Brain pericyte (primary cell): ENCODE results near the gene ZFAND2A.
"Not testable (repeated sequence)": the region's sequence is repeated elsewhere in the genome, so short reads cannot be mapped to it uniquely, and the experiment has no call there.

Experiments used
- DNase-seq: peaks from one replicate; pipeline ENCODE4 v3.0.0-alpha.2; 2012; ENCODE audit warnings: low read depth, low spot score

The ZFAND2A gene

DNA sequence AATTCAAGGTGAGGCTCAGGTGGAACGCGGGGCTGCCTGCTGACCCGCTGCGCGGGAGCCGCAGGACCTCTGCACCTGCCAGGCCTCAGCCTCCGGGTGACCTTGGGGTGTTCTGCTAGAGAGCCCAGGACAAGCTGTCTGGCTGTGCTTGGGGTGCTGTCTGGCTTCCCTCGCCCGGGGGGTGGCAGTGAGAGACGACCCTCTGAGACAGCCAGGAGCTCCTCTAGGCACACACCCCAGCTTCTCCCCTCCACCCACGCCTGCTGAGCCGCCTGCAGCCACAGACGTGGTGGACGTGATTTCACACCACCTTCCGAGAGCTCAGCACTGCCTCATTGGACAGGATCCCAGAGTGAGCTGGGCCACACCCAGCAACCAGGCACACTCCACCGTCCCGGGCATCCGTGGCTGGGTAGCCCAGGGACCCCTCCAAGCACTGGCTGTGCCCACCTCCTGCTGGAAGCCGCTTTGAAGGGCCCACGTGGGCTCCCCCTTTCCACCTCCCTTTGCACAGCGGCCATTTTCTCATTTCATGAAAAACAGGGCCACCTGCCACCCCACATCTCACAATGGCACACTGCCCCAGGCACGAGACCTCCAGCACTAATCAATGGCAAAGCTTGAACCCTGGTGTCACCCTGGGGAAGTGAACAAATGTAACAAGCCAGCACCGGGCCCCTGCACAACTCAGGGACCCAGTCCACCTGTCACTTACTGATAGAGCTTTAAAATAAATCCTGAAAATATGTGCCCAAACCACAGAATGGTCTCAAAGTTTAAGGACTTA lies 35.0 kb downstream of the ZFAND2A start:
- no peak for DNase-seq

DNA sequence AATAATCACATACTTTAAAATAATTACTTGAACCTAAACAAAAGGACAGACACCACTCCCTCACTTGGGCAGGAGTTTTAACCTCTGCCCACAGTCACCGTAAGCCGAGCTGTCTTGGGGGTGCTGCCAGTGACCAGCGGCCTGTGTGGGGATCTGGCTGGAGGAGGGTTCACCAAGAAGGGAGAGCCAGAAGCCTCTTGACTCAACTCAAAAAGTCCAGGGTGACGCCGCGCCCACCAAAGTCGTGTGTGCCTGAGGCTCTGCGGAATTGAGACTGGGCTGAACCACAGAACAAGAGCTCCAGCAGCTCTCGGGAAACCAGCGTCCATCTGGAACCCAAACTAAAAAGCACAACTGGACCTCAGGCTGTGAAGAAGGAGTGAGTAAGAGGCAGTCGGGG lies 35.8 kb downstream of the ZFAND2A start:
- no peak for DNase-seq

DNA sequence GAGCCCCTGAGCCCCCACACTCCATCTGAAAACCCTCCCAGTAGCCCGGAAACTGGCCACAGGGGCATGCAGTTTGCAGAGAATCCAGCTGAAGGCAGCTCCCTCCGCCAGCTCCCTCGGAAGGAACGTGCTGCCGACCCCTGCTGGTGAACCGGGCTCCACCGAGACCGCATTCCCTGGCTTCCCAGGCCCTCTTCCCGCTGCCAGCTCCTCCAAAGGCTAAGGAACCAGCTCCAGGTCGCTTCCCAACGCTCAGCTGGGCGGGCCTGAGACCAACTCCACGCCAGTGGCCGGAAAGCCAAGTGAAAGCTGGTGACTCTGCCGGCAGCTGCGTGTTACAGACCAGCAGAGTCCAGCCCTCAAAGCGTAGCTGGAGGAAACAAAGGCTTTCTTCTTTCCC lies 36.3 kb downstream of the ZFAND2A start:
- DNase-seq = peak; percentile 63

DNA sequence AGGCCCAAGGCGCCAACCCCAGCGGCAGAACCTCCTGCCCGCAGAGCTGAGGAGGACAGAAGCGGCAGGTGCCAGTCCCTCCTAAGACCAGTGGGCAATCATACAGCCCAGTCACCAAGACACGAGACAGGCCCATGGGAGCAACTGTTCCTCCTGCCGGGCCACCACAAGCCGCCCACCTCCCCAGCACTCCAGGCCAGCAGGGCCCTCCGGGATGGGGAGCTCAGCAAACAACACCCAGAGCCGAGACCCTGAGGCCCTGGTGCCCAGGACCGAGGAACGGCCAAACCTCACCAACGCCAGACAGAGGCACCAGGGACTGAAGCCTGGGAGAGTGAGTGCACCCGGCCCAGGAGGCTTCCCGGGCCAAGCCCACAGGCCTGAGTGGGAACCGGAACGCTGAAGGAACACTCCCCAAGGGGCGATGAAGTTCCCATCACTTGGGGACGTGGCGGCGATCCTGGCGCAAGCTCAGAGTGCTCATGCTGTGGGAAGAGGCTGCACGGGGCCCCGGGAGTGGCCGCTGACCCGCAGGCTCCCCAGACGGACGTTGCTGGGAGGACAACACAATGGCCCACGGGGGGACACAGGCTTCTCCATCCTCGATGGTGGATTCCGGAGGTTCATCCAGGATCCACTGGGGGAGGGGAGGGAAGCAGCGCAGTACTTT lies 37.0 kb downstream of the ZFAND2A start:
- no peak for DNase-seq

DNA sequence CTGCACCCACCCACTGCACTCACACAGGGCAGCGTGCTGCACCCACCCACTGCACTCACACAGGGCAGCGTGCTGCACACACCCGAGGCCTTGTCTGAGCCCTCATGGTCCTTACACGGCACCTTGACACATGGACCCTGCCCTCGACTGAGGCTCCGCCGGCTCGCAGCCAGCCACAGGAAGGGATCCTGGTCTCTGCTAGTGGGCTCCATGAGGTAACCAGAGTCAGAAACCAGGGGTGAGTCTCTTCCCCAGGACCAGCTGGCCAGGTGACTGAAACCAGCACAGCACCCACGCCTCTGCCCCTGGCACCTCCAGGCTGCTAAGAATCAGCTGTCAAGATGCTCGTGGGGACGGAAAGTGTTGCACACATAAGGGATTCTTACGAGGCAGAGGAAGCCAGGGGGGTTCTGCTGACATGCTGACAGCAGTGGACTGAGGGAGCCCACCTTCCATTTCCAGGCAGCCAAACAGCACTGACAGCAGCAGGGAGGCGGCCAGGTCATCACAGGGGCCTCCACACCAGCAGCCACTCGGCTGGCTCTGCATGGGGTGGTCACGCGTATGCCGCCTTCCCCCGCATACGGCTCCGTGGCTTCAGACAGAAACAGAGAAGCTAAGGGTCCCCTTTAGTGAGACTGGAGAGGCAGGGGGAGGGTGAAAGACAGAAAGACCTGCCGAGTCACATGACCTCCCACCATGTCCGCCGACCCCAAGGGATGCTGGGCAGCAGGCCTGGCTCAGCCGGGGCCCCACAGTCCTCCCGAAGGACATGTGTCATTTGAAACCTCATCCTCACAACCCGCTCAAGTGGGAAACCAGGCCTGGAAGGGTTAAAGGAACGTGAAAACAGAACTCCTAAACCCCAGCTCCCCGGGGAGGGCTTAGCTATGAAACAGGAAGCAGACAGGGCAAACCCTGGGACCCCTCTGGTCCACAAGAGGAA lies 37.8 kb downstream of the ZFAND2A start:
- no peak for DNase-seq

DNA sequence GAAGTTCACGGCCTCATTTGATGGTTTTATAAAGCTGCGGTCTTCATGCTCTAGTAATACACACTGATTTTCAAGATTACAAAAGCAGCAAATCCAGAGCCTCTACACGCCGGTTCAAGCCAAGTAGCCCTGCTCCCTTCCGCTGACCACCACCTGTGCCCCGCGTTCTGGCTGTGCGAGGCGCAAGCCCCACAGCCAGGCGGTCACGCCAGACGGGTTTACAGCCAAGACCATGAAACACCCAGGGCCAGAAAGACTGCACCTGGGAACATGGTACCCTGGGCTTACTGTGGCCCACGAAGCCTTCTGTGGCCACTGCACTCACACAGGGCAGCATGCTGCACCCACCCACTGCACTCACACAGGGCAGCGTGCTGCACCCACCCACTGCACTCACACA lies 38.5 kb downstream of the ZFAND2A start:
- DNase-seq = no peak

DNA sequence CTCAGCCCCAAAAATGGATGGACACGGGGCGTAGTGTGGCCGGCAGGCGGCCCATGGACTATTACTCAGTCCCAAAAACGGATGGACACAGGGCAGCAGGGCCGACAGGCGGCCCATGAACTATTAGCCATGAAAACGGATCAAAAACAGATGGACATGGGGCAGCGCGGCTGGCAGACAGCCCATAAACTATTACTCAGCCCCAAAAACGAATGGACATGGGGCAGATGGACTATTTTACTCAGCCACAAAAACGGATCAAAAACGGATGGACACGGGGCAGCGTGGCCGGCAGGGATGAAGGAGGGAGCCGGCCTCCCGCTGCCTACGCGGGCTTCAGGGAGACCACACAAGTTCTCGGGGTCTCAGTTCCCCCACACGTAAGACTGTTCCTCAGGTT lies 39.2 kb downstream of the ZFAND2A start:
- DNase-seq = no peak

DNA sequence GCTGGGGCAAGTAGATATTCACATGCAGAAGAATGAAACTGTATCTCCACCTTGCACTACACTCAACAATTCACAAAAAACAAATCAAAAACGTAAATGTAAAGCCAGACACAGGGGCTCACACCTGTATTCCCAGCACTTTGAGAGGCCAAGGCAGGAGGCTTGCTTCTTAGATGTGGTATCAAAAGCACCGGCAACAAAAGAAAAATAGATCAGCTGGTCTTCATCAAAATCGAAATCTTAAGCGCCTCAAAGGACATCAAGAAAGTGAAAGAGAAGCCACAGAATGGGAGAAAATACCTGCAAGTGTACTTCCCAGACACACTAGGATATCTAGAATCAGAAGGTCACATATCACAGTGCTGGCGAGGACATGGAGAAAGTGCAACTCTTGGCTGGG lies 40.8 kb downstream of the ZFAND2A start:
- no peak for DNase-seq

DNA sequence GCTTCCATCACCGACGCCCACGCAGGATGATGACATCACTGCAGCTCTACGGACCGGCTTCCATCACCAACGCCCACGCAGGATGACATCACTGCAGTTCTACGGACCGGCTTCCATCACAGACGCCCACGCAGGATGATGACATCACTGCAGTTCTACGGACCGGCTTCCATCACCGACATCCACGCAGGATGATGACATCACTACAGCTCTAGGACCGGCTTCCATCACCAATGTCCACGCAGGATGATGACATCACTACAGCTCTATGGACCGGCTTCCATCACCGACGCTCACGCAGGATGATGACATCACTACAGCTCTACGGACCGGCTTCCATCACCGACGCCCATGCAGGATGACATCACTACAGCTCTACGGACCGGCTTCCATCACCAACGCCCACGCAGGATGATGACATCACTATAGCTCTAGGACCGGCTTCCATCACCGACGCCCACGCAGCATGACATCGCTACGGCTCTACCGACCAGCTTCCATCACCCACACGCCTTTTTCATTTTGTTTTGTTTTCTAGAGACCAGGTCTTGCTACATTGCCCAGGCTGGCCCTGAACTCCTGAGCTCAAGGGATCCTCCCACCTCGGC lies 42.6 kb downstream of the ZFAND2A start:
- no peak for DNase-seq

DNA sequence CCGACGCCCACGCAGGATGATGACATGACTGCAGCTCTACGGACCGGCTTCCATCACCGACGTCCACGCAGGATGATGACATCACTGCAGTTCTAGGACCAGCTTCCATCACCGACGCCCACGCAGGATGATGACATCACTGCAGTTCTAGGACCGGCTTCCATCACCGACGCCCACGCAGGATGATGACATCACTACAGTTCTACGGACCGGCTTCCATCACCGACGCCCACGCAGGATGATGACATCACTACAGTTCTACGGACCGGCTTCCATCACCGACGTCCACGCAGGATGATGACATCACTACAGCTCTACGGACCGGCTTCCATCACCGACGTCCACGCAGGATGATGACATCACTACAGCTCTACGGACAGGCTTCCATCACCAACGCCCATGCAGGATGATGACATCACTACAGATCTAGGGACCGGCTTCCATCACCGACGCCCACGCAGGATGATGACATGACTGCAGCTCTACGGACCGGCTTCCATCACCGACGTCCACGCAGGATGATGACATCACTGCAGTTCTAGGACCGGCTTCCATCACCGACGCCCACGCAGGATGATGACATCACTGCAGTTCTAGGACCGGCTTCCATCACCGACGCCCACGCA lies 43.5 kb downstream of the ZFAND2A start:
- DNase-seq = not testable (repeated sequence)

DNA sequence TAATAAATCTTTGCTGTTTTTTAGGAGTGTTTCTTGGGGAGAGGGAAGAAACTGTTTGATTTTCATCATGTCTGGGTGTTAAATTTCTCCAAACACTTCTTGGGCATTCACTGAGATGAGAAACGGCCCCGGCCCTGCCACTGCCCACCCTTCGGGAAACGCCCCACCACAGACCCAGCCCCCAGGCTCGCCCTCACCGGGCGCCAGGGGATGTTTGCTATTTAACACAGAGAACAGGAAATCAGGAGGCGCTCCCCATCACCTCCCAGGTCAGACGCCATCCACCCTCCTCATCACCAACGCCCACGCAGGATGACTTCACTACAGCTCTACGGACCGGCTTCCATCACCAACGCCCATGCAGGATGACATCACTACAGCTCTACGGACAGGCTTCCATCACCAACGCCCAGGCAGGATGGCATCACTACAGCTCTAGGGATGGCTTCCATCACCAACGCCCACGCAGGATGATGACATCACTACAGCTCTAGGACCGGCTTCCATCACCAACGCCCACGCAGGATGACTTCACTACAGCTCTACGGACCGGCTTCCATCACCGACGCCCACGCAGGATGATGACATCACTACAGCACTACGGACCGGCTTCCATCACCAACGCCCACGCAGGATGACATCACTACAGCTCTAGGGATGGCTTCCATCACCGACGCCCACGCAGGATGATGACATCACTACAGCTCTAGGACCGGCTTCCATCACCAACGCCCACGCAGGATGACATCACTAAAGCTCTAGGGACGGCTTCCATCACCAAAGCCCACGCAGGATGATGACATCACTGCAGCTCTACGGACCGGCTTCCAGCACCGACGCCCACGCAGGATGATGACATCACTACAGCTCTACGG lies 44.6 kb downstream of the ZFAND2A start:
- not testable (repeated sequence) for DNase-seq

DNA sequence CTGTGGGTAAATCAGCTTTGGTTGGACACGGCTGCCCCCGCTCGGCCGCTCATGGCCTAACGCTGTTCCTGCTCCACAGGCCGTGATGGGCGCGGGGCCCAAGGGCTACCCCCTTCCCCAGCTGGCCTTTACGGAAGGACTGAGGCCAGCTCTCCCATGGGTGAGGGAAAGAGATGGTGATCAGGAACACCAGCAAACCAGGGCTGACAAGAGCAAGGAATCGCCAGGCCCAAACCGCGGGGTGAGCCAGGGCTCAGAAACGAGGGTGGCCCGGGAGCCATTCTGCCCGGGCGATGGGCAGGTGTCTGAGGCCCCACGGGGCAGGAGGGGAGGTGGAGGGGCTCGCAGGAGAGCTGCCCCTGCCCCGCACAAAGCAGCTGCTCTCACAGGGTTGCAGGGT lies 45.5 kb downstream of the ZFAND2A start:
- DNase-seq = no peak

DNA sequence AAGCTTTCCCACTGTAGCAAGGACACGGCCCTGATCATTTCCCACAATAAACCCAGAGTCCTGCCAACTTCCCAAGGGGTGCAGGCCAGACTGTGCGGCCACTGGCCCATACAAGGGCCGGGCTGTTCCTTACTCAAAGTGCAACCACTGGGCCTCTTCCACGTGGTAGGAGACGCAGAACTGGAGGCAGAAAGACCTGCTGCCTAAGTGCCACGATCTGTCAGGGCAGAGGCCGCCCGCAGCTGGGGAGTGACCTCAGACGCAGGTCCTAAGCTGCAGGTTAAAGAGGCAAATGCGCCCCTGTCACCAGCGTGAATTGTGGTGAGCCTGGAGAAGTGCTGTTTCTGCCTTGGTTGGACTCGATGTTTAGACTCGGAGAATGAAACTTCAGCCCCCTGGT lies 45.9 kb downstream of the ZFAND2A start:
- DNase-seq = no peak

DNA sequence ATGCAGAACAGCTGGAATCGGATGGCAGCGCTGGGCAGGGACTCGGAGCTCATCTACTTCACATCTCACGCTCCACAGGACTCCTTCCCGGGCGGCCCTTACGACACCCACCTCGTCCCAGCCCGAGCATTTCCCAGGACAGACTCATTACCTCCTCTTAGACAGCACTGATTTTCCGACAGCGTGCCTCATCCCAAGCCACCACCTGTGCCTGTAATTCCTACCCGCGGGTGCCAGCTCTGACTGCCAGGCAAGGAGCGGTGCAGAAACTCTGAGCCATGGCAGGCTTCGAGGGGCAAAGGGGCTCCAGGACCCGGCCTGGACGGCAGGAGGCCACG lies 46.5 kb downstream of the ZFAND2A start:
- DNase-seq = no peak

DNA sequence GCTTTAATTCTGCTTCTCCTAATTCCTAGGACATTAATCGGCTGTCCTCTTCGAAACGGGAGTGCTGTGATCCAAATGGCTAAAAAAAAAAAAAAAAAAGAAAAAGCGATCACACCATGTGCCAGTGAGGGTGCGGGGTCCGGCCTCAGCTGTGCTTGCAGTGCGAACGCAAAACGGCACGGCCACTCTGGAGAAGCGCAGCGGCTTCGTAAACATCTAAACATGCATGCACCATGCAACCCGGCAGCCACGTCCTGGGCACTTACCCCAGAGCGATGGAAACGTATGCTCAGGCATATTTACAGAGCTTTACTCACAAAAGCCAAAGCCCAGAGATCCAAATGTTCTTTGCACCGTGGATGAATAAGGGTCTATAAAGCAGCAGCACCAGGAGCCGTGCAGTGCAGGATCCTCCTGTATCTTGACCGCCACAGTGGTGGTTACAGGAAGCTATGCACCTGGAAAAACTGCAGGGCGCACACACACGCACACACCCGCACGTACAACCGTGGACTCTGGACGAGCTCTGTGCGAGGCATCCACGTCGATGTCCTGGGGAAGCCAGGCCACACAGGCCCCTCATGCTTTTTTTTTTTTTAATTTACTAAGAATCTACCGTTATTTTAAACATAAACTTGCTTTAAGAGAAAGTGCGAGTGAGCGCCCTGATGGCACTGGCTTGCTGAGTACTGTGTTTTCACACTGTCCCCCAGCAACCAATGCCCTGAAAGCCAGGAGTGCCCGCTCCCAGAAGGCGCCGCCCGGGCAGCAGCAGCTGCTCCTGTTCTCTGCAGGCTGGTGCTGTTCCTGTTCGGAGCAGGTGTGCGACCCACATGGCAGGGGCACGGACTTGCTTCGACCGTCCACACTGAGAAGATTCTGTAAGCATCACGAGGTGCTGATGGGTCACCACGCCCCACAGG lies 47.1 kb downstream of the ZFAND2A start:
- no peak for DNase-seq

DNA sequence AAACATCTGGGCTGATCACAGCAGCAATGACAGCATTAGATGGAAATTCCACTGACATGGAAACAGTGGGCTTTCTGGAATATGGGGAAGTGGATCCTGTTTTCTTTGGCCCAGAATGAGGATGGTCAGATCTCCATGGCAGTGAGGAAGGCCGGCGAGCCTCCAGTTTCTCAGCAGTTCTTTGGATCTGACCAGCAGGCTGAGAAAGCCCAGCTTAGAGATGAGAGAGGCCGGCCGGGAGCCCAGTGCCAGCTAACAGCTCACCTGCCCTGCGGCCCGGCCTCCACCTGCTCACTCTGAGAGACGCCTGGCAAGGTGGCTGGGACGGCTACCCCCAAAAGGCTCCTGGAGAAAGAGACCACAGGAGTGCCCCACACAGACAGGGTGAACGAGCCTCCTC lies 47.9 kb downstream of the ZFAND2A start:
- no peak for DNase-seq

DNA sequence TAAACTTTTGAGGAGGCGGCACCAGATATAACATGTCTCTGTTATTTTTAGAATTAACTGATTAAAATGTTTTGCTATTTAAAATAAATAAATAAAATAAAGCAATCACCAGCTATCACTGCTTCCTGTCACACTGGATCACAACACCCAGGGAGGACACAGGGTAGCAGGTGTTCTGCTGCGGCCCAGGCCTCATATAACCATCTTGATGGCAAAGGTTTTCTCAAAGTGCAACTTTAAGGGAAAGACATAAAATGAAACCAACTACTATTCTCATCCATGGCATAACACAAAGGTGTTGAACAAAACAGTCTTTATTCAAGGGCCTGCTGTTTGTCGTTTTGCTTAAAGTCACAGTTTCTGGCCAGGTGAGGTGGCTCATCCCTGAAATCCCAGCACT lies 48.8 kb downstream of the ZFAND2A start:
- DNase-seq = no peak

DNA sequence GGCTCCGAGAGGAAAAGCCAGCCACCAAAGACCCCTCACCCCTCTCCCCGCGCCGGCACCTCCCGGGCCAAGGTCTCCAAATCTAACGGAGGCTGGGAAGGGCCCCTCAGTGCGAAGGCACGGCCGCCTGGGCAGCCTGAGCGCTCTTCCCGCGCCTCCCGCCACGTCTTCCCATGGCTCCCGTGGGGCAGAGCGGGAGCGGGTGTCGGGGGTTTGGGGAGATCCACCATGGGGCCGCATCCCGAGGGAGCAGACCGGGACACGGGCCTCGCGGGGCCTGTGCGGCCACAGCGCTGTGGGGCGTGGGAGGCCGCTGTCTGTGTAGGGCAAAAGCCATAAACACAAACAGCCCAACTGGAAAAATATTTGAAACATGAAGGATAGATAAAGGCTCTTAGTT lies 49.6 kb downstream of the ZFAND2A start:
- DNase-seq = no peak

DNA sequence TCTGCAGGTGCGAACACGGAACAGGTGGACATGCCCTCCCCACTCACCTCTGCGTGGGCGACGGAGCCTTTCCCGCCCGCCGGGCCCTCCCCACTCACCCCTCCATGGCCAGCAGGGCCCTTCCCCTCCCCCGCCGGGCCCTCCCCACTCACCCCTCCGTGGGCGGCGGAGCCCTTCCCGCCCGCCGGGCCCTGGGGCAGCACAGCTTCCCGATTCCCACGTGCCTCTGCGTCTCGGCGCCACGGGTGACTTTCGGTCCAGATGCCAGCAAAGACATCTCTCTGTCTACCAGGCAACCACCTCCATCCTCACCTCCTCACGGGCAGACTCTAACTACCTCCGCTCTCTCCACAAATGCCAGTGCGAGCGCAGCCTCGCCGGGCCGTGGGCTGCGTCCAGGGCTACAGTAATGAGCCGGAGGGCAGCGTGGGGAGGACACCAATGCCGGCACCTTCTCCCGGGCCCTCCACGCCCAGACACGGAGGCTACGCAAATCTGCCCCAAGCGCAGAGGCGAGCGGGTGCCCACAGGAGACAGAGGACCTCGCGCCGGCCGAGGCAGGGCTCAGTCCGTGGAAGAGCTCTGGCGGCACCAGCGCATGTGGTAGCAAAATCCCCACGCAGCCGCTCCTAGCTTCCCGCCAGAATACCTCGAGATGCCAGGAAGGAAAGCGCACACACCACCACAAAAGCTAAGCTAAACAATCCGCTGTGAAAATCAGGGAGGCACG lies 50.2 kb downstream of the ZFAND2A start:
- DNase-seq = no peak
